NCI-H146 (cell line): ENCODE data around the gene SPEM1.

Experiments used
- DNase-seq: peaks from one replicate; lab custom pipeline; 2025; lab: John Stamatoyannopoulos, UW

SPEM1 gene

DNA sequence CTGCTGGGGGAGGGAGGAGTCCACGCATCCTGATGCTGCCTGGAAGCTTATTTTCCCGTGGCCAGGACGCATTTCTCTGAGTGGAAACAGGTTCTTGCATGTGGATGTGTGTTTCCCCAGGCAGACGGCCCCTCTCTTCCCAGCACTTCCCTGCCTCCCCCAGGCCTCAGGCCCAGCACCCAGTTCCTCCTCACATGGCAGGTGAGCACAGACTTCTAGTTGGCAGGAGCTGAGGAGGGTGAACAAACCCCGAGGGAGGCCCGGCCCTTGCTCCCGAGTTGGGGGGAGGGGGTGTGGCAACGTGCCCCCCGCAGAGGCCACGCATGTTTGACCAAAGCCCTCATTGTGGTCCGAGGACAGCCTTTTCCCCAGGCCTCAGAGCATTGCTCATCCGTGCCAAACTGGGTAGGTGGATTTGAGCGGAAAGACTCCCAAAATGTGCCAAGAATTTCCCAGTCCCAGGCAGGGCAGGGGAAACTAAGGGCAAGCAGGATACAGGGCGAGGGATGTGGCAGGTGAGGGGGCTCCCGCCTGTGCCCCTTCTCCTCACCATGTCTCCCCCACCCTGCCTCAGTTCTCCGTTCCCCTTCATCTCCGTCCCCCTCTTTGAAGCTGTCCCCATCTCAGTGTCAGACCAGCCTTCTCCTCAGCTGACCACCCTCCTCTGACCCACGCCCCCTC, 1.5 kb upstream of the SPEM1 start:
- DNase-seq = no peak

DNA sequence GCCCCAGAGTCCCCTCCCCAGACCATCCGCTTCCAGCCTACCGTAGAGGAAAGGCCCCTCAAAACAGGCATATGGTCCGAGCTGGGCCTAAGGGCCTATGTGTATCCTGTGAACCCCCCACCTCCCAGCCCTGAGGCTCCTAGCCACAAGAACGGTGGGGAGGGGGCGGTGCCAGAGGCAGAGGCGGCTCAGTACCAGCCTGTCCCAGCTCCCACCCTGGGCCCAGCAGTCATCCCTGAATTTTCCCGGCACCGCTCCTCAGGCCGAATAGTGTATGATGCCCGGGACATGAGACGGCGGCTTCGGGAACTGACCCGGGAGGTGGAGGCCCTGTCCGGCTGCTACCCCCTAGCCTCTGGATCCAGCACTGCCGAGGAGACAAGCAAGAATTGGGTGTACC, 1.1 kb downstream of the SPEM1 start:
- DNase-seq = no peak

DNA sequence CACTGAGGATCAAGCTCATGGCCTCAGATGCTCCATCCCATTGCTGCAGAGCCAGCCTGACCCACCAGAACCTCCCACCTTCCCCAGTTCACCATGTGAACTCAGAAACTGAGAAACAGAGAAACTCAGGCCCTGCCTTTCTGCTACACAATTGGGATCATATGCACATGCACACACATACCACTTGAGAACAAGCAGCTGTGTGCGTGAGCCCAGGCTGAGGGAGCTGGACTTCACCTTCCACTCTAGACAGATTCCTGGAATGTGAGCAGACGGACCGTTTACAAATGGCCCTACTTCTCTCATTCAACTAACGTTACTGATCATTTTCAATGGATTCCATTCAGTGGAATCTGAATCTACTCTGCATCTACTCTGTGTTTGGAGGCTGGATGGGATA, 3.6 kb downstream of the SPEM1 start:
- no peak for DNase-seq

DNA sequence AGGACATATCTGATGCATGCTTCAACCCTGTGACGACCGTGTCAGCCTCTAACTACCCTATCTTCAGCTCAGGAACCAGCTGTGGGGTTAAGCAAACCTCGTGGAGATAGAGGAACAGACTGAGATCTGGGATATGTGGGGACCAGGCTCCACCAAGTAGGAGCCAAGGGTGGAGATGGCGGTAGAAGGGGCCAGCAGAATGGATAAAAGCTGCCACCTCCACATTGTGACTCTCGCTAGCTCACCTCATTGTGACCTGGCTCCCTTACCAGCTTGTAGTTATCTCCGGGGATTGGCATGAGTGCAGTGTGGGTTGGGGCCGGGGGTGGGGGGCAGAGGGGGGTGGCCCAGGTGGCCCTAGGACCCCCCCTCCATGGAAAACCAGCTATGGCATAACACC, 5.2 kb downstream of the SPEM1 start, which contains the start of gene SPEM2:
Gene SPEM2 (plus strand): TSS at position 301 of the 400 bp plus-strand sequence. CDS start 73 bp downstream, at position 374.
- no peak for DNase-seq

DNA sequence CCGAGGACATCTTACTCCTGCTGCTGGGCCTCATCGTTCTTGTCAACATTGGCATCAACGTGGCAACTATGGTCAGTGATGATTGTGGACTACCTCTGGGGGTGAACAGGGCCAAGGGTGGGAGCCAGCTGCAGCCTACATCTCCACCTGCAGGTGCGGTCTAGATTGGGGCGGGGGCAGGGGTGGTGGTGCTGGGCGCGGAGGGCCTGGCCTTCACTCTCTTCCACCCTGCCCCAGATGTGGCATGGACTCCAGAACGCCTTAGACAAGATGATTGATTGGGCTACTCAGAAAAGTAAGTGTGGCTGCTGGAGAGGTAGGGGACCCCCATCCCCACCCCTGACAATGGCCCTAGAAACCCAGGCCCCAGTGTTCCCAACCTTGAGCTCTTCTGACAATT, 5.6 kb downstream of the SPEM1 start:
- no peak for DNase-seq

DNA sequence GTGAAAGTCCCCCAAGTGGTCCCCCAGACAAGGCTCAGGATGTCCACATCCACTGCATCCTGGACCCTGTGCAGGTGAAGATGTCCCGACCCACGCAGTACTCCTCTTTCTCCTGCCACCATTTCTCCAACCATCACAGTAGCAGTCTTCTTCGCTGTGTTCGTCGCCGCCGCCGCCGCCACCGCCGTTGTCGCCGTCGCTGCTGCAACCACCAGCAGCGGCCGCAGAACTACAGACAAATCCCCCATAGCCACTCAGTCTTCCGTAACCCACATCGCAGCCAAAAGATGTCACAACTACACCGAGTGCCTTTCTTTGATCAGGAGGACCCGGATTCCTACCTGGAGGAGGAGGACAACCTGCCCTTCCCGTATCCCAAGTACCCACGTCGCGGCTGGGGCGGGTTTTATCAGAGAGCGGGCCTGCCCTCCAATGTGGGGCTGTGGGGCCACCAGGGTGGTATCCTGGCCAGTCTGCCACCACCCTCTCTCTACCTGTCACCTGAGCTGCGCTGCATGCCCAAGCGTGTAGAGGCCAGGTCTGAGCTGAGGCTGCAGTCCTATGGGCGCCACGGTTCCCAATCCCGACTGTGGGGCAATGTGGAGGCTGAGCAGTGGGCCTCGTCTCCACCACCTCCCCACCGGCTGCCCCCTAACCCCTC, 6.2 kb downstream of the SPEM1 start:
- DNase-seq = no peak

DNA sequence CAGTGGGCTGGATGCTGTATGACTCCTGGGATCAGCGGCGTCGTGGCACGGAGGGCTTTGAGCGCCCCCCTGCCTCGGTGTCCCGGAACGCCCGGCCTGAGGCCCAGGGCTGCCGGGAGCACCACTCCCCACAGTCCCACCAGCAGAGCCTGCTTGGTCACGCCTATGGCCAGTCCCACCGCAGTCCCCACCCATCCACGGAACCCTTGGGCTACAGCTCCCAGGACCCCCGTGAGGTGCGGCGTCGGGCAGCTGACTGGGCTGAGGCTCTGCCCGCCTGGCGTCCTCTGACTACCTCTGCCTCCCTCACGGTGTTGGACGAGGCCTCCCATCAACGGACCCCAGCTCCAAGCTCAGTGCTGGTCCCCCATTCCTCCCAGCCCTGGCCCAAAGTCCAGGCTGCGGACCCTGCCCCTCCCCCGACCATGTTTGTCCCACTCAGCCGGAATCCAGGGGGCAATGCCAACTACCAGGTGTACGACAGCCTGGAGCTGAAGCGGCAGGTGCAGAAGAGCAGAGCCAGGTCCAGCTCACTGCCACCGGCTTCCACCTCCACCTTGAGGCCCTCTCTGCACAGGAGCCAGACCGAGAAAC, 6.9 kb downstream of the SPEM1 start:
- no peak for DNase-seq

DNA sequence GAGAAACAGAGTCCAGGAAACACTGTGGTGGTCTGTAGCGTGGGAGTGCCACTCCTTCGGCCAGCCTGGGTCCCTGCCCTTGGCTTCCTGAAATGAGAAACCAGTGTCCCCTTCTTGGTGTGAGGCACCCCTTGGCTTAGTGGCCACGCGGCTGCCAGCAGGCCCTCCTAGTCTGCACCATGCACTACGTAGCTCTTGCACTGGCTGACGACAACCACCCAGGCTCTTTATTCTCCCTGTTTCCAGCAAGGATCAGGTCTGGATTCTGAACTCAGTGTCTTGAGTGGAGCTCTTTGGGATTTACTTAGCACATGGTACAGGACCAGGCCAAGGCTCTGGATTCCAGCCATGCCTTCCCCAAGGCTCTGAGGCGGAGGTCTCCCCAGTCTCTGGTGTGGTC, 7.4 kb downstream of the SPEM1 start:
- no peak for DNase-seq

DNA sequence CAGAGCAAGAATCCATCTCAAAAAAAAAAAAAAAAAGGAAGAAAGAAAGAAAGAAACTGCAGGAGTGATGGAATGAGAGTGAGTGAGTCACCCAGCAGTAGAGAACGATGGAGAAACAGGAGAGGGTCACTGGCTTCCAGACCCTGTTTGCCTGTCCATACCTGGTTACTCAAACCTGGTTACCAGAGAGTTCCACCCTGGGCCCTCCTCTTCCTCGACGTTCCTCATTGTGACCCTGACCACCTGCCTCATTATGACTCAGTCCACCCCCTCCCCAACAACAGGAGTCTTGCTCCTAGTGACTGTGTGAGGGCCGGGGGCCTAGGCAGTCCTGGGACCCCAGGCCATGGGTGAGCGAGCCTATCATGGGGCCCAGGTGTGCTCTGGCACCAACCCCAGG, 8.4 kb downstream of the SPEM1 start, which contains the start of gene SPEM3:
Gene SPEM3 (plus strand): TSS at position 301 of the 400 bp plus-strand sequence. CDS start 46 bp downstream, at position 347.
- DNase-seq = no peak

DNA sequence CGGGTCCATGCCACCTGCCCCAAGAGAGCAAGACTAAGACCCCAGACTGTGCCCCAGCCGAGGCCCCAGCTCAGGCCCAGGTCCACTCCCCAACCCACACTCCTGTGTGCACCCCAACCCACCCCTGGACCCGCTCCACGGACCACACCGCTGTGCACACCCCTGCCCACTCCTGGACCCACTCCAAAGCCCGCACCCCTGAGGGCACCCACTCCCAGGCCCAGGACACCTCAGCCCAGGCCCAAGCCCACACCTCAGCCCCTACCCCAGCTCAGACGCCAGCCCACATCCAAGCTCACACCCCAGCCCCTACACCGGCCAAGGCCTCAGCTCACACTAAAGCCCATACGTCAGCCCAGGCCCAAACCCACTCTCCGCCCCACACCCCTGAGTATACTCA, 9.6 kb downstream of the SPEM1 start:
- DNase-seq = no peak

DNA sequence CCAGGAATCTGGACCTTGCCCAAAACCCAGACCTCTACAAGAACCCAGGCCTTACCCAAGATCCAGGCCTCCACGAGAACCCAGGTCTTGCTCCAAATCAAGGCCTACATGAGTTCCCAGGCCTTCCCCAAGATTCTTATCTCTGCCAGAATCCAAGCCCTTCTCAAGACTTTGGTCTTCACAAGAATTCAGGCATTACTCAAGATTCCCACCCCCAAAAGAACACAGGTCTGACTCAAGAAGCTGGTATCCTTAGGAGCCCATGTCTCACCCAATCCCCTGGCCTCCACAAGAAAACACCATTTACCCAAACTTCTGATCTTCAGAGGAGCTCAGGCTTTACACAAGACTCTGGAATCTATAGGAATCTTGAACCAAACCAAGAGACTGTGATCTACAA, 11.1 kb downstream of the SPEM1 start:
- no peak for DNase-seq

DNA sequence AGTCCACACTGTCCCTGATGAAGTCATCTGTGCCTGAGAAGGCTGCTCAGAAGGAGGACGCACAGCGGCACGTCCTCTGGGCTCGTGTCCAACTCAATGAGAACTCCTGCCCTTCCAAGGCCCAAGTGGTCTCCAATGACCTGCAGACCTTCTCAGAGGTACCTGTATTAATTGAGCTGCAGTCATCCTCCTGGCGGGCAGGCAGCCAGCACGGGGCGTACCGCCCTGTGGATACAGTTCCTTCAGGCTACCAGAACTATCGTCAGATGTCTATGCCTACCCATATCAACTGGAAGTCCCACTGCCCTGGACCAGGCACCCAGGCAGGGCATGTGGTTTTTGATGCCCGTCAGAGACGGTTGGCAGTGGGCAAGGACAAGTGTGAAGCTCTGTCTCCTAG, 12.2 kb downstream of the SPEM1 start:
- no peak for DNase-seq

DNA sequence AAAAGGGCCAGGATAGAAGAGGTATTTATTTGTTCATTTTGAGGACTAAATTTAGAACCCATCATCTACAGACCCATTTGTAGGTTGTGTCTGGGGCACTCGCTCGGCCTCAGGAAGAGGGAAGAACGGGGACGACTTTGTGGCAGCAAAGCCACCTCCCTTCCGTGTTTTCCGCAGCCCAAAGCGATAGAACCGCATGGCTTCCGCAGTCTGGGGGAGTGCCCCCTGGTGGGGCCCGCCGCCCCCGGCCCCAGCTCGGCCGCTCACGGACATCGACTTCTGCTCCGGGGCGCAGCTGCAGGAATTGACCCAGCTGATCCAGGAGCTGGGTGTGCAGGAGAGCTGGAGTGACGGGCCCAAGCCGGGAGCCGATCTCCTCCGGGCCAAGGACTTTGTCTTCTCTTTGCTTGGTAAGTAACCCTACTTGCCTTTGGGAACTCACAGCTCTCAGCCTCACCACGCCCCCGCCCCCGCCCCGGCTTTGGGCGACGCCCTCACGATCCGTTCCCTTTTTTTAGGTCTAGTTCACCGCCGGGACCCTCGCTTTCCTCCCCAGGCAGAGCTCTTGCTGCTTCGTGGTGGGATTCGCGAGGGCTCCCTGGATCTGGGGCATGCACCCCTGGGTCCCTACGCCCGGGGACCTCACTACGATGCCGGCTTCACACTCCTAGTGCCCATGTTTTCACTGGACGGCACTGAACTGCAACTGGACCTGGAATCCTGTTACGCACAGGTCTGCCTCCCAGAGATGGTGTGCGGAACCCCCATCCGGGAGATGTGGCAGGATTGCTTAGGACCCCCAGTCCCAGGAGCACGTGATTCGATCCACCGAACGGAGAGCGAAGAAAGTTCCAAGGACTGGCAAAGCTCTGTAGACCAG, 15.8 kb downstream of the SPEM1 start:
- peak; percentile 58 for DNase-seq

DNA sequence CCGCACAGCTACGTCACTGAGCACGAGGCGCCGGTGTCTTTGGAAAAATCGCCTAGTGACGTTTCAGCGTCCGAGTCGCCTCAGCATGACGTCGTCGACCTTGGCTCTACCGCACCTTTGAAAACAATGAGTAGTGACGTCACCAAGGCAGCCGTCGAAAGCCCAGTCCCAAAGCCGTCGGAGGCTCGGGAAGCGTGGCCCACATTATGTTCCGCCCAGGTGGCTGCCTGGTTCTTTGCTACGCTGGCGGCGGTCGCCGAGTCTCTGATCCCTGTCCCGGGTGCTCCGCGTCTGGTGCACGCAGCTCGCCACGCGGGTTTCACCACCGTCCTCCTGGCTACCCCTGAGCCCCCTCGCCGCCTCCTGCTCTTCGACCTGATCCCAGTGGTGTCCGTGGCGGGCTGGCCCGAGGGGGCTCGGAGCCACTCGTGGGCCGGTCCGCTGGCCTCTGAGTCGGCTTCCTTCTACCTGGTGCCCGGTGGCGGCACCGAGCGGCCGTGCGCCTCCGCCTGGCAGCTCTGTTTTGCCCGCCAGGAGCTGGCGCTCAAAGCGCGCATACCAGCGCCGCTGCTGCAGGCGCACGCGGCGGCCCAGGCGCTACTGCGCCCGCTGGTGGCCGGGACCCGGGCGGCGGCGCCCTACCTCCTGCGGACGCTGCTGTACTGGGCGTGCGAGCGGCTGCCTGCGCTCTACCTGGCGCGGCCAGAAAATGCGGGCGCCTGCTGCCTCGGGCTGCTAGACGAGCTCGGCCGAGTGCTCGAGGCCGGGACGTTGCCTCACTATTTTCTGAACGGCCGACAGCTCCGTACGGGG, 16.6 kb downstream of the SPEM1 start:
- peak; percentile 52 for DNase-seq

DNA sequence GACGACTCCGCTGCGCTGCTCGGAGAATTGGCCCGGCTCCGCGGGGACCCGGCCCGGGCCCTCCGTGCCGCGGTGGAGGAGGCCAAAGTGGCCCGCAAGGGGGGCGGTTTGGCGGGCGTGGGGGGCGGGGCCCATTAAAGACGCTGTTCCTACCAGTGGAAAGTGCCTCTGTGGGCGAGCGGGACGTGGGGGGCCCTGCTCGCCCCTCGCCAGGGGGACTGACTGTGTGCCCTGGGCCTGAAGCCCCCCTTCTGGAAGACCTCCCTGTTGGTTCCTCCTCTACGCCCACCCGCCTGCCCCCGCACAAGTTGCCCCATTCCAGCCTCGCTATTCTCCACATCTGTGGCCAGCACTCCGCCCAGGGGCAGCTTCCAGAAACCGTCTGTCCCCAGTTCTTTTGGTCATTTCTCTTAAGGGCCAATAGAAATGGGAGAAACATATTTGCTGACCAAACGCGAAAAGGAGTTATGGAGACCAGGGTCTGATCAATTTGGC, 17.3 kb downstream of the SPEM1 start:
- DNase-seq = no peak

DNA sequence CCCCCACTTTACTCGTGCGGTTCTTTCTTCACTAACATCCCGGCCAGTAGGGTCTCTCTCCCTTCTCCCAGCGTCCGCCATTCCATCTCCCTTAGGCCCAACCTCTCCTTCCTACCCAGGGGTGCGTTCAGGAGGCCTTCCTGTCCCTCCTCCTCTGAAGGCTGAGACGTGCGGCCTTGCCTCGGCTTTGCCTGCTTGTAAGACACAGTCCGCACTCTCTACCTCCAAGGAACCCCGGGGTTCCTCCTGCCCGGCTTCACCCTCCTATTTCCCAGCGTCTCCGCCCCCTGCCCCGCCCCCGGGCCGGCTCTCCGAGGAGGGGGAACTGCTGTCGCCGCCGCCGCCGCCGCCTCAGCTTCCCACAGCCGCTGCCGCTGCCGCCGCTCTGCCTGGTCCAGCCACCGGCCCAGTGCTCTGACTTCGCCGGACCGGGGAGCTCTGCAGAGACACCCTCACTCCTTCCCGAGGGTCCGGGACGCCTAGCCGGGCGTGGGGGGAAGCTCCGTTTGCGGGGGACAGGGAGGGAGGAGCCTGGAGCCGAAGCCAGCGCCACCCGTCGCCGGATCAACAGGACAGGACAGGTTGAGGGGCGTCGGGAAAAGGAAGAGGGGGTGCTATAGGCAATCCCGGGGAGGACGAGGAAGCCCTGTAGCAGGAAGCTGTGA, 18.0 kb downstream of the SPEM1 start:
- DNase-seq = no peak

DNA sequence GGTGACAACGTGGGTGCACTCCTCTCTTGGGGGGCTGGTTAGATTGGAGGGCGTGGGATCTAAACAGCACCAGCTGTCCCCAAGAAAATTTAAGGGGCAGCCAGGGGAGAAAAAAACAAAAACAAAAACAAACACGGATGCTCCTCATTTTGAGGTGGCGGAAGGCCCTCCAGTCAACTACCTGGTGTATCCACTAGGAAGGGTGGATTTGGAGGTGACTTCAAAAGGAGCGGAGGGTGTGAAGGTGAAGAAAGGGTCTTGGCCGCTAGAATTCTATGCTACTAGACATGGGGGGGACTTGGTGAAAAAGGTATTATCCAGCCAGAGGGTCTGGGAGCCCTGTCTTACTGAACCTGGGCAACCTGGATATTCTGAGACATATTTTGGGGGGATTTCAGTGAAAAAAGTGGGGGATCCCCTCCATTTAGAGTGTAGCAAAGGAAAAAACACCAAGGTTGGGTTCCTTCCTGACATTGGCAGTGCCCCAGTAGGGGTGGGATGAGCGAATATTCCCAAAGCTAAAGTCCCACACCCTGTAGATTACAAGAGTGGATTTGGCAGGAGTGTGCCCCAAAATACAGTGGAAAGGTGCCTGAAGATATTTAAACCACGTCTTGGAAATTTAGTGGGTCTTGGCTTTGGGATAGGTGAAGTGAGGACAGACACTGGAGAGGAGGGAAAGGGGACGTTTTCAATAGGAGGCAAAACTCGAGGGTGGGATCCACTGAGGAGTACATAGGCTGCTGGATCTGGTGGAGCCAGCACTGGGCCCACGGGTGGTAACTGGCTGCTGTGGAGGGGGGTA, 18.7 kb downstream of the SPEM1 start:
- no peak for DNase-seq

DNA sequence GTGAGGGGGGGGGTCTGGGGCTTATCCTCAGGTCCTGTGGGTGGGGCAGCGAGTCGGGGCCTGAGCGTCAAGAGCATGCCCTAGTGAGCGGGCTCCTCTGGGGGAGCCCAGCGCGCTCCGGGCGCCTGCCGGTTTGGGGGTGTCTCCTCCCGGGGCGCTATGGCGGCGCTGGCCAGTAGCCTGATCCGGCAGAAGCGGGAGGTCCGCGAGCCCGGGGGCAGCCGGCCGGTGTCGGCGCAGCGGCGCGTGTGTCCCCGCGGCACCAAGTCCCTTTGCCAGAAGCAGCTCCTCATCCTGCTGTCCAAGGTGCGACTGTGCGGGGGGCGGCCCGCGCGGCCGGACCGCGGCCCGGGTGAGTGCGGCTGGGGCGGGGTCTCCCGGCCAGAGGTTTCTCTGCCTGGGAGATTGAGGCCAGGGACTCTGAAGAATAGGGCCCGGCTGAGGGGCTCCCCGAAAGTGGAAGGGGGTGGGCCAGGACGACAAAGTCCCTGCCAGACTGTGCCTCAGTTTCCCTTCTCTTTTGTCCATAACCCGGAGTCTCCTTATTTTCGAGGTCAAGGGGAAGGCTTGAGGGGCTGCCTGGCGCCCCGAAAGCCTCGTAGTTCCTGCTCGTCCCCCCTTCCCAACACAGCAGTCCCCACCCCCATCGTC, 19.5 kb downstream of the SPEM1 start, which contains the start of gene FGF11:
Gene FGF11 (plus strand): TSS at position 51 of the 651 bp plus-strand sequence. CDS start 109 bp downstream, at position 160.
- no peak for DNase-seq
